Gastrocnemius medialis (tissue), 4 donors: ENCODE data around the gene DCC. TPM values are rescaled to one million over a fixed set of nuclear protein-coding genes. Genes with fewer than 3 reads are reported as not detected.

ENCODE experiments used
- ATAC-seq, 2 donors: fragments of 150-250 bp; one replicate each; pipeline ENCODE4 v1.9.1; 2016
- DNase-seq, 2 donors: peaks; one replicate each; pipeline ENCODE4 v3.0.0-alpha.2; 2019
- H3K27ac ChIP-seq, 4 donors: fragments of 200-600 bp; sonication (generic); 1 replicate in 1 of 4; 2 replicates in 3 of 4; pipeline ENCODE4 v1.5.1; 2016 to 2018; ENCODE audit warnings: mild to moderate bottlenecking in 2 of 4, moderate library complexity in 1 of 4
- H3K27me3 ChIP-seq, 3 donors: fragments of 200-600 bp; sonication (generic) in 2 of 3; 1 replicate in 1 of 3; 2 replicates in 2 of 3; pipeline versions ENCODE4 v1.5.1 to v1.6.0; 2016 to 2019; ENCODE audit warnings: mild to moderate bottlenecking in 1 of 3, moderate library complexity in 1 of 3
- H3K36me3 ChIP-seq, 2 donors: fragments of 200-600 bp; sonication (generic) in 1 of 2; one replicate each; pipeline ENCODE4 v1.5.1; 2017 to 2018
- H3K4me1 ChIP-seq, 2 donors: fragments of 200-600 bp; sonication (generic) in 1 of 2; one replicate each; pipeline ENCODE4 v1.5.1; 2016 to 2017; ENCODE audit warnings: mild to moderate bottlenecking in 2 of 2
- H3K4me3 ChIP-seq, 4 donors: fragments of 200-600 bp; sonication (generic) in 3 of 4; 1 replicate in 1 of 4; 2 replicates in 3 of 4; pipeline ENCODE4 v1.5.1; 2016 to 2019; ENCODE audit warnings: mild to moderate bottlenecking in 2 of 4
- H3K9me3 ChIP-seq, 3 donors: fragments of 200-600 bp; sonication (generic) in 2 of 3; 1 replicate in 1 of 3; 2 replicates in 2 of 3; pipeline ENCODE4 v1.5.1; 2016 to 2019
- POLR2A ChIP-seq, 2 donors: fragments of 450-650 bp; IDR thresholded peaks; one replicate each; pipeline ENCODE4 v1.6.1; 2017; ENCODE audit warnings: antibody characterized with exemption in 2 of 2, mild to moderate bottlenecking in 2 of 2, moderate library complexity in 2 of 2
- in situ Hi-C, 4 donors: fragments of 200-750 bp; cut with MboI; loops; one replicate each; pipeline versions ENCODE4 v1.15.0 to v1.8.0; 2017; ENCODE audit warnings: low sequenced_read_pairs in 4 of 4
- intact Hi-C: fragments of 100-400 bp; cut with DNase I; formaldehyde crosslinking; loops from one replicate; pipeline ENCODE4 v1.15.1; 2023; ENCODE audit warnings: low total_unique reads
- total RNA-seq, 4 donors: library from RNA; depleted of rRNA; stranded (reverse); fragments of >200 nt; gene quantifications; one replicate each; pipeline versions ENCODE4 v1.1.0 to v1.2.3, GENCODE V29; 2016
- TF ChIP-seq, protein P1 (sequence below), 5 experiments: fragments of 450-650 bp in 3 of 5; fragments of 200-600 bp in 2 of 5; sonication (generic) in 2 of 5; IDR thresholded peaks in 4 of 5; conservative IDR thresholded peaks in 1 of 5; 1 replicate in 4 of 5; 2 replicates in 1 of 5; pipeline ENCODE4 v1.5.1; 2016 to 2019; ENCODE audit warnings: antibody characterized with exemption in 5 of 5, mild to moderate bottlenecking in 3 of 5, moderate library complexity in 3 of 5

The DCC gene
- total RNA-seq, 4 donors from 2014 or later, result not detected

DNA sequence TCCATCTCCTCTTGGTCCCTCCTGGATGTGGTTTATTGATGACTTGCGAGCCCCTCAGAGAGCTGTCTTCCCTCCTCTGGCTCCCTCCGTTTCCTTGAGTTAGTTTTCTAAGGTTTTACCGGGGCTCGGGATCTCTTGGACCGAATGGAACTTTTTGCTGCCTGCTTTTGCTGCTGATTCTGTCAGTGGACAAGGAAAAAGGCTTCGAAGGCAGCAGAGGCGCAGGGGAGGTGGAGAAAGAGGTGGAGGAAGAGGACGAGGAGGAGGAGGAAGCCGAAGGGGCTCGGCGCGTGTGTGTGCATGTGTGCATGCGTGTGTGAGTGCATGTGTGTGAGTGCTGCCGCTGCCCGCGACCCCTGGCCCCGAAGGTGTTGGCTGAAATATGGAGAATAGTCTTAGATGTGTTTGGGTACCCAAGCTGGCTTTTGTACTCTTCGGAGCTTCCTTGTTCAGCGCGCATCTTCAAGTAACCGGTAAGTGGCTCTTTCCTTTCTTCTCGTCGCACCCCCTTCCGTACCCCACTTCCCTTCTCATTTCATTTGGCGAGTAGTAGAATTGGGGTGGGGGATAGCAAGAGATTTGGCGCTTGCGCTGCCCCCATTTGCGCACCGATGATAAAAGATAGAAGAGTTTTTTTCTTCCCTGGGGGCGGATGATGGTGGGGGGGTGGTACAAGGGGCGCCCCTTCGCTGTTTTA lies 557 bp downstream of the DCC start:
- Histone ChIP-seq H3K9me3 (no peaks in the 10 kb centered on the region), H3K36me3 (no peaks in the 10 kb centered on the region), H3K4me1 (no peaks in the 10 kb centered on the region), H3K27me3 (peaks cover 32 to 34% (median 33%) of the 10 kb centered on the region in 3 donors), H3K27ac (no peak overlapping the region), H3K4me3 (no peak overlapping the region)
- DNase-seq (no peak), ATAC-seq (no peak)
- intact Hi-C loops (no loop called here), in situ Hi-C loops (no loop called here)
- TF ChIP-seq, protein P1, sequence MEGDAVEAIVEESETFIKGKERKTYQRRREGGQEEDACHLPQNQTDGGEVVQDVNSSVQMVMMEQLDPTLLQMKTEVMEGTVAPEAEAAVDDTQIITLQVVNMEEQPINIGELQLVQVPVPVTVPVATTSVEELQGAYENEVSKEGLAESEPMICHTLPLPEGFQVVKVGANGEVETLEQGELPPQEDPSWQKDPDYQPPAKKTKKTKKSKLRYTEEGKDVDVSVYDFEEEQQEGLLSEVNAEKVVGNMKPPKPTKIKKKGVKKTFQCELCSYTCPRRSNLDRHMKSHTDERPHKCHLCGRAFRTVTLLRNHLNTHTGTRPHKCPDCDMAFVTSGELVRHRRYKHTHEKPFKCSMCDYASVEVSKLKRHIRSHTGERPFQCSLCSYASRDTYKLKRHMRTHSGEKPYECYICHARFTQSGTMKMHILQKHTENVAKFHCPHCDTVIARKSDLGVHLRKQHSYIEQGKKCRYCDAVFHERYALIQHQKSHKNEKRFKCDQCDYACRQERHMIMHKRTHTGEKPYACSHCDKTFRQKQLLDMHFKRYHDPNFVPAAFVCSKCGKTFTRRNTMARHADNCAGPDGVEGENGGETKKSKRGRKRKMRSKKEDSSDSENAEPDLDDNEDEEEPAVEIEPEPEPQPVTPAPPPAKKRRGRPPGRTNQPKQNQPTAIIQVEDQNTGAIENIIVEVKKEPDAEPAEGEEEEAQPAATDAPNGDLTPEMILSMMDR (IDR thresholded peaks at IDR 0.05 in 4 of 5, conservative IDR thresholded peaks at IDR 0.05 in 1 of 5), result no peak
- TF ChIP-seq POLR2A (IDR thresholded peaks at IDR 0.05), result no peak

DNA sequence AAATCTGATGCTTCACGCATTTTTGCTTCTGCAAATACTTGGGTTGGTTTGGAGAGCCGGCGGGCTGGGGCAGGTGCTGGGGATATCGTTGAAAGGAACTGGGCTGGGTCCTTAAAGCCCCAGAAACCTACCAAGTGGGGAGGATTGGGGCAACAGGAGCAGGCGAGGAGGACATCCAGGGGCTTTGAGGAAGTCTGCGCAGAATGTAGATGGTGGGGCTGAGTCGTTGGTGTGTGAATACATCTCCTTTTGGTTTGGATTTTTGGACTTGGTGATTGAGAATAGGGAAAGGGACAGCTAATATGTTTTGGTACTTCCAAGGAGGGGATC lies 1.1 kb downstream of the DCC start:
- no peaks in the 10 kb centered on the region for H3K36me3 ChIP-seq
- TF ChIP-seq, protein P1 (IDR thresholded peaks at IDR 0.05 in 4 of 5, conservative IDR thresholded peaks at IDR 0.05 in 1 of 5), result no peak
- TF ChIP-seq POLR2A (IDR thresholded peaks at IDR 0.05), result no peak
- no peak overlapping the region for H3K4me3 ChIP-seq
- no peak for DNase-seq
- in situ Hi-C loops (no loop called here), intact Hi-C loops (no loop called here)
- H3K27ac ChIP-seq, result no peak overlapping the region
- ATAC-seq, result no peak
- H3K27me3 ChIP-seq, result peaks cover 32 to 34% (median 33%) of the 10 kb centered on the region in 3 donors
- no peaks in the 10 kb centered on the region for H3K4me1 ChIP-seq
- no peaks in the 10 kb centered on the region for H3K9me3 ChIP-seq

DNA sequence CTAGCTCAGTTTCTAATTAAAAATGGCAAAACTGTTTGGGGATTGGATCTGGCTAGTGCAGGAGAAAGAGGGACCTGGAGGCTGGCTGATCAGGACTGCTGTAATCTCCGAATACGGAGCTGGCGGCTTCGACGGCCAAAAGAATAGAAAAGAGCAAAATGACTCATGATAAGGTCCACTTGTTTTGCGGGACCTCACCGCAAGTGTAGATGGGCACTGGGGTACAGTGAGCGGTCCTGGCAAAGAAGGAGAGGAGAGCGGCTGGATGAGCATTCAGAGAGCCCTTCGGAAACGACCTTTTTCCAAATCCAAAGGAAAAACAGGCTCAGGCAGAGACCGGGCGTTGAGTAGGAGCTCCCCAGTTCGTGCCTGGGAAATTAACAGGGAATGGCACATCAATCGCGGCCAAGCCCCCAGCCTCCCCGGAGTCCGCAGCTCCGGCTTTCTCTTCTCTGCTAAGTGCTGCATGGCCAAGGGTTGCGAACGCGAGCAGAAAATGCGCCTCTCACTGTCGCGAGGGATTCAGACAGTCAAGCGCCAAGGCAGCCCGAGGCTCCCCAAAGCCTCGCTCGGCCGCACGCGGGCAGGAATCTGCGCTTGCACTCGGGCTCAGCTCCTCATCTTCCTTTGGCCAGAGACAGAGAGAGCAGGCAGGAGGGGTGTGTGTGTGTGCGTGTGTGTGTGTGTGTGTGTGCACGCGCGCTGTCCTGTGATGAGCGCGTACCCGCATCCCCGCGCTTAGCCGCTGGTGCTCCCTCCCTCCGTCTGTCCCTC lies 1.8 kb downstream of the DCC start:
- intact Hi-C loops (no loop called here), in situ Hi-C loops (no loop called here)
- Histone ChIP-seq H3K27me3 (peaks cover 32 to 34% (median 33%) of the 10 kb centered on the region in 3 donors), H3K27ac (no peak overlapping the region), H3K9me3 (no peaks in the 10 kb centered on the region), H3K36me3 (no peaks in the 10 kb centered on the region), H3K4me1 (no peaks in the 10 kb centered on the region), H3K4me3 (no peak overlapping the region)
- DNase-seq (no peak), ATAC-seq (no peak)
- TF ChIP-seq, protein P1 (IDR thresholded peaks at IDR 0.05 in 4 of 5, conservative IDR thresholded peaks at IDR 0.05 in 1 of 5), result no peak
- TF ChIP-seq POLR2A (IDR thresholded peaks at IDR 0.05), result no peak

DNA sequence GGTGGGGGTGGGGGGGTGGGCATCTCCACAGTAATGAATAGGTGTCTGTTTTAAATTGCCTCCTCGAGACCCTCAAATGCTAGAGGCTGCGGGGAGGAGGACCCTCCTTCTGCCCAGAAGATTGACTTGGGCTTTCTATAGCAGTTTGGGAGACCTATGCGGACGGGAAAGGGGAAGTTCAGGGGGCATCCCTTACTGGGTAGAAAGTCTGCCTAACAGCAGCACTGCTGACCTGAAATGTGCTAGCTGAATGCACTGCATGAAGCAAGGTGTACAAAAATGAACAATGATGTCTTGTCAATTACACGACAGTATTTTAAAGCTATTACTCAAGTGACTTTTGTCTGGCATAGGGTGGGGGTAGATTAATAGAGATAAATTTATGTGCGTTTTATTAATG lies 2.5 kb downstream of the DCC start:
- Histone ChIP-seq H3K4me3 (no peak overlapping the region), H3K9me3 (no peaks in the 10 kb centered on the region), H3K27ac (no peak overlapping the region), H3K4me1 (no peaks in the 10 kb centered on the region), H3K36me3 (no peaks in the 10 kb centered on the region), H3K27me3 (peaks cover 32 to 34% (median 33%) of the 10 kb centered on the region in 3 donors)
- in situ Hi-C loops, result no loop called here
- no peak for ATAC-seq
- TF ChIP-seq POLR2A (IDR thresholded peaks at IDR 0.05), result no peak
- TF ChIP-seq, protein P1 (IDR thresholded peaks at IDR 0.05 in 4 of 5, conservative IDR thresholded peaks at IDR 0.05 in 1 of 5), result no peak
- DNase-seq, result no peak
- intact Hi-C loops, result no loop called here
